ENCODE measurements around the gene MECR.
"Not testable (repeated sequence)": the region's sequence is repeated elsewhere in the genome, so short reads cannot be mapped to it uniquely, and the experiment has no call there.

Gene MECR

GRCh38 chr1:29224356-29224837 lies 6.3 kb downstream of the MECR start:
- DNase-seq: no peak
- no peak overlapping the region for H3K27ac ChIP-seq (ENCODE audit: insufficient read depth, low read length, poor library complexity, severe bottlenecking)
- H3K36me3 ChIP-seq (ENCODE audit: control insufficient read depth, insufficient read depth, low read length): peaks cover 8% of the 10 kb centered on the region
- H3K4me1 ChIP-seq (ENCODE audit: control insufficient read depth, insufficient read depth, low read length, poor library complexity, severe bottlenecking): no peaks in the 10 kb centered on the region
- H3K9me3 ChIP-seq (ENCODE audit: control insufficient read depth, low read length): no peaks in the 10 kb centered on the region
- H3K27me3 ChIP-seq (replicated peaks; ENCODE audit: control insufficient read depth, insufficient read depth, low read length, poor library complexity, severe bottlenecking): no peaks in the 10 kb centered on the region
- H3K4me3 ChIP-seq (ENCODE audit: insufficient read depth, low read depth, low read length, poor library complexity, severe bottlenecking): no peak overlapping the region

GRCh38 chr1:29223521-29223920 lies 7.2 kb downstream of the MECR start:
- Histone ChIP-seq H3K36me3 (ENCODE audit: control insufficient read depth, insufficient read depth, low read length) (peaks cover 8% of the 10 kb centered on the region), H3K4me3 (ENCODE audit: insufficient read depth, low read depth, low read length, poor library complexity, severe bottlenecking) (no peak overlapping the region), H3K4me1 (ENCODE audit: control insufficient read depth, insufficient read depth, low read length, poor library complexity, severe bottlenecking) (no peaks in the 10 kb centered on the region), H3K27me3 (replicated peaks; ENCODE audit: control insufficient read depth, insufficient read depth, low read length, poor library complexity, severe bottlenecking) (no peaks in the 10 kb centered on the region), H3K9me3 (ENCODE audit: control insufficient read depth, low read length) (no peaks in the 10 kb centered on the region), H3K27ac (ENCODE audit: insufficient read depth, low read length, poor library complexity, severe bottlenecking) (no peak overlapping the region)
- no peak for DNase-seq

- no peaks in the 10 kb centered on the region for H3K27me3 ChIP-seq (replicated peaks; ENCODE audit: control insufficient read depth, insufficient read depth, low read length, poor library complexity, severe bottlenecking)
- no peak overlapping the region for H3K4me3 ChIP-seq (ENCODE audit: insufficient read depth, low read depth, low read length, poor library complexity, severe bottlenecking)
- no peaks in the 10 kb centered on the region for H3K9me3 ChIP-seq (ENCODE audit: control insufficient read depth, low read length)
- H3K4me1 ChIP-seq (ENCODE audit: control insufficient read depth, insufficient read depth, low read length, poor library complexity, severe bottlenecking): no peaks in the 10 kb centered on the region
- H3K27ac ChIP-seq (ENCODE audit: insufficient read depth, low read length, poor library complexity, severe bottlenecking): no peak overlapping the region
- DNase-seq: no peak
- peaks cover 8% of the 10 kb centered on the region for H3K36me3 ChIP-seq (ENCODE audit: control insufficient read depth, insufficient read depth, low read length)
Observed at GRCh38 chr1:29222686-29223085, 8.0 kb downstream of the MECR start.

- H3K36me3 ChIP-seq (ENCODE audit: control insufficient read depth, insufficient read depth, low read length); DNase-seq; H3K4me1 ChIP-seq (ENCODE audit: control insufficient read depth, insufficient read depth, low read length, poor library complexity, severe bottlenecking): not testable (repeated sequence)
Observed at GRCh38 chr1:29222260-29222659, 8.5 kb downstream of the MECR start.

GRCh38 chr1:29221296-29221695 lies 9.4 kb downstream of the MECR start:
- Histone ChIP-seq H3K36me3 (ENCODE audit: control insufficient read depth, insufficient read depth, low read length) (peaks cover 8% of the 10 kb centered on the region), H3K27ac (ENCODE audit: insufficient read depth, low read length, poor library complexity, severe bottlenecking) (no peak overlapping the region), H3K27me3 (replicated peaks; ENCODE audit: control insufficient read depth, insufficient read depth, low read length, poor library complexity, severe bottlenecking) (no peaks in the 10 kb centered on the region), H3K4me1 (ENCODE audit: control insufficient read depth, insufficient read depth, low read length, poor library complexity, severe bottlenecking) (no peaks in the 10 kb centered on the region), H3K9me3 (ENCODE audit: control insufficient read depth, low read length) (no peaks in the 10 kb centered on the region), H3K4me3 (ENCODE audit: insufficient read depth, low read depth, low read length, poor library complexity, severe bottlenecking) (no peak overlapping the region)
- DNase-seq: no peak

More at GRCh38 chr1:29222260-29222659, 8.5 kb downstream of the MECR start:
- not testable (repeated sequence) for H3K9me3 ChIP-seq (ENCODE audit: control insufficient read depth, low read length); H3K27me3 ChIP-seq (replicated peaks; ENCODE audit: control insufficient read depth, insufficient read depth, low read length, poor library complexity, severe bottlenecking); H3K27ac ChIP-seq (ENCODE audit: insufficient read depth, low read length, poor library complexity, severe bottlenecking); H3K4me3 ChIP-seq (ENCODE audit: insufficient read depth, low read depth, low read length, poor library complexity, severe bottlenecking)

- no peak for DNase-seq
- peaks cover 17% of the 10 kb centered on the region for H3K36me3 ChIP-seq (ENCODE audit: control insufficient read depth, insufficient read depth, low read length)
- no peak overlapping the region for H3K27ac ChIP-seq (ENCODE audit: insufficient read depth, low read length, poor library complexity, severe bottlenecking)
- no peak overlapping the region for H3K4me3 ChIP-seq (ENCODE audit: insufficient read depth, low read depth, low read length, poor library complexity, severe bottlenecking)
- no peaks in the 10 kb centered on the region for H3K4me1 ChIP-seq (ENCODE audit: control insufficient read depth, insufficient read depth, low read length, poor library complexity, severe bottlenecking)
- H3K9me3 ChIP-seq (ENCODE audit: control insufficient read depth, low read length): no peaks in the 10 kb centered on the region
- H3K27me3 ChIP-seq (replicated peaks; ENCODE audit: control insufficient read depth, insufficient read depth, low read length, poor library complexity, severe bottlenecking): no peaks in the 10 kb centered on the region
Observed at GRCh38 chr1:29218223-29218622, 12.5 kb downstream of the MECR start.

GRCh38 chr1:29217633-29218032 lies 13.1 kb downstream of the MECR start:
- no peak overlapping the region for H3K4me3 ChIP-seq (ENCODE audit: insufficient read depth, low read depth, low read length, poor library complexity, severe bottlenecking)
- H3K36me3 ChIP-seq (ENCODE audit: control insufficient read depth, insufficient read depth, low read length): peaks cover 17% of the 10 kb centered on the region

GRCh38 chr1:29213055-29213454 lies 17.7 kb downstream of the MECR start:
- Histone ChIP-seq H3K4me1 (ENCODE audit: control insufficient read depth, insufficient read depth, low read length, poor library complexity, severe bottlenecking) (no peaks in the 10 kb centered on the region), H3K9me3 (ENCODE audit: control insufficient read depth, low read length) (no peaks in the 10 kb centered on the region), H3K36me3 (ENCODE audit: control insufficient read depth, insufficient read depth, low read length) (peaks cover 14% of the 10 kb centered on the region), H3K27me3 (replicated peaks; ENCODE audit: control insufficient read depth, insufficient read depth, low read length, poor library complexity, severe bottlenecking) (no peaks in the 10 kb centered on the region), H3K27ac (ENCODE audit: insufficient read depth, low read length, poor library complexity, severe bottlenecking) (no peak overlapping the region), H3K4me3 (ENCODE audit: insufficient read depth, low read depth, low read length, poor library complexity, severe bottlenecking) (no peak overlapping the region)
- no peak for DNase-seq

More at GRCh38 chr1:29217633-29218032, 13.1 kb downstream of the MECR start:
- no peaks in the 10 kb centered on the region for H3K27me3 ChIP-seq (replicated peaks; ENCODE audit: control insufficient read depth, insufficient read depth, low read length, poor library complexity, severe bottlenecking)
- no peaks in the 10 kb centered on the region for H3K4me1 ChIP-seq (ENCODE audit: control insufficient read depth, insufficient read depth, low read length, poor library complexity, severe bottlenecking)
- no peak overlapping the region for H3K27ac ChIP-seq (ENCODE audit: insufficient read depth, low read length, poor library complexity, severe bottlenecking)
- H3K9me3 ChIP-seq (ENCODE audit: control insufficient read depth, low read length): no peaks in the 10 kb centered on the region
- no peak for DNase-seq

GRCh38 chr1:29211086-29212030 lies 19.4 kb downstream of the MECR start:
- Histone ChIP-seq H3K9me3 (ENCODE audit: control insufficient read depth, low read length) (no peaks in the 10 kb centered on the region), H3K4me1 (ENCODE audit: control insufficient read depth, insufficient read depth, low read length, poor library complexity, severe bottlenecking) (no peaks in the 10 kb centered on the region), H3K4me3 (ENCODE audit: insufficient read depth, low read depth, low read length, poor library complexity, severe bottlenecking) (no peak overlapping the region), H3K27me3 (replicated peaks; ENCODE audit: control insufficient read depth, insufficient read depth, low read length, poor library complexity, severe bottlenecking) (no peaks in the 10 kb centered on the region), H3K36me3 (ENCODE audit: control insufficient read depth, insufficient read depth, low read length) (peaks cover 19% of the 10 kb centered on the region), H3K27ac (ENCODE audit: insufficient read depth, low read length, poor library complexity, severe bottlenecking) (no peak overlapping the region)
- no peak for DNase-seq

- Histone ChIP-seq H3K27me3 (replicated peaks; ENCODE audit: control insufficient read depth, insufficient read depth, low read length, poor library complexity, severe bottlenecking) (no peaks in the 10 kb centered on the region), H3K27ac (ENCODE audit: insufficient read depth, low read length, poor library complexity, severe bottlenecking) (no peak overlapping the region), H3K4me1 (ENCODE audit: control insufficient read depth, insufficient read depth, low read length, poor library complexity, severe bottlenecking) (no peaks in the 10 kb centered on the region), H3K36me3 (ENCODE audit: control insufficient read depth, insufficient read depth, low read length) (peaks cover 24% of the 10 kb centered on the region), H3K4me3 (ENCODE audit: insufficient read depth, low read depth, low read length, poor library complexity, severe bottlenecking) (no peak overlapping the region), H3K9me3 (ENCODE audit: control insufficient read depth, low read length) (no peaks in the 10 kb centered on the region)
- DNase-seq: no peak
Observed at GRCh38 chr1:29210278-29211085, 20.3 kb downstream of the MECR start.

Measured in effector memory CD4-positive, alpha-beta T cell (primary cell).